Endodermal cell (in vitro differentiated cells): ENCODE results near the gene AGPAT3. TPM values are rescaled to one million over a fixed set of nuclear protein-coding genes. Genes with fewer than 3 reads are reported as not detected.

Source experiments
- DNase-seq: peaks from one replicate; pipeline ENCODE4 v3.0.0-alpha.2; 2017
- H3K27ac ChIP-seq: 2 replicates; pipeline ENCODE4 v1.5.1; 2013; ENCODE audit warnings: mild to moderate bottlenecking, low read depth, low read length, moderate library complexity
- H3K27me3 ChIP-seq: 2 replicates; pipeline ENCODE4 v1.6.1; 2013; ENCODE audit warnings: mild to moderate bottlenecking, low read length, moderate library complexity; ENCODE audit not compliant: insufficient read depth, control insufficient read depth, poor library complexity, severe bottlenecking
- H3K36me3 ChIP-seq: 2 replicates; pipeline ENCODE4 v1.7.0; 2013; ENCODE audit warnings: mild to moderate bottlenecking, low read length, moderate library complexity; ENCODE audit not compliant: control insufficient read depth, insufficient read depth
- H3K4me1 ChIP-seq: one replicate; pipeline ENCODE4 v1.7.0; 2013; ENCODE audit warnings: low read length; ENCODE audit not compliant: control insufficient read depth, insufficient read depth
- H3K4me3 ChIP-seq: 2 replicates; pipeline ENCODE4 v1.5.1; 2013; ENCODE audit warnings: mild to moderate bottlenecking, low read length, moderate library complexity
- H3K9ac ChIP-seq: 2 replicates; pipeline ENCODE4 v1.6.1; 2013; ENCODE audit warnings: mild to moderate bottlenecking, low read length, moderate library complexity; ENCODE audit not compliant: poor library complexity, severe bottlenecking; ENCODE audit errors: extremely low read depth
- H3K9me3 ChIP-seq: 2 replicates; pipeline ENCODE4 v1.6.1; 2013; ENCODE audit warnings: mild to moderate bottlenecking, low read length, moderate library complexity; ENCODE audit not compliant: control insufficient read depth
- H3K27ac Mint-ChIP-seq: 2 replicates; pipeline ENCODE4 v1.8.0; 2020; ENCODE audit warnings: mixed read lengths
- H3K27me3 Mint-ChIP-seq: 2 replicates; pipeline ENCODE4 v1.8.0; 2021; ENCODE audit warnings: mild to moderate bottlenecking, mixed read lengths; ENCODE audit not compliant: insufficient read depth
- H3K36me3 Mint-ChIP-seq: 2 replicates; pipeline ENCODE4 v1.8.0; 2020; ENCODE audit warnings: low read depth, mixed read lengths
- H3K4me1 Mint-ChIP-seq: 2 replicates; pipeline ENCODE4 v1.8.0; 2020; ENCODE audit warnings: mixed read lengths
- H3K4me3 Mint-ChIP-seq: 2 replicates; pipeline ENCODE4 v1.8.0; 2020; ENCODE audit warnings: mild to moderate bottlenecking, moderate library complexity, mixed read lengths
- H3K9me3 Mint-ChIP-seq: 2 replicates; pipeline ENCODE4 v1.8.0; 2020; ENCODE audit warnings: mild to moderate bottlenecking, mixed read lengths
- CTCF ChIP-seq: fragments of 200-600 bp; sonication (generic); conservative IDR thresholded peaks from 2 replicates; pipeline ENCODE4 v1.5.0; 2021; ENCODE audit warnings: antibody characterized with exemption, mild to moderate bottlenecking
- WGBS, 2 experiments: methylation state at CpG; one replicate each; pipeline versions ENCODE4 v1.1.5 to v1.1.7; 2013; ENCODE audit warnings: missing lambda C conversion rate in 2 of 2, mixed read lengths in 1 of 2; ENCODE audit not compliant: insufficient coverage in 1 of 2, insufficient read length in 1 of 2; 5-methylcytosine and 5-hydroxymethylcytosine counted together
- total RNA-seq, 2 donors: library from RNA; stranded (reverse); fragmentation: NEBNext Ultra II Directional in 1 of 2; extraction: Animal tissue kit (Norgen Biotek cat#: 25700) in 1 of 2; gene quantifications; 2 replicates in 1 of 2; 3 replicates in 1 of 2; pipeline ENCODE4 v1.2.1, GENCODE V29; 2021

AGPAT3 gene
- total RNA-seq, 2 donors from 2014 or later = 44.0 to 74.4 TPM

GRCh38 chr21:43851593-43851992 lies 13.4 kb upstream of the AGPAT3 start:
- no peak for DNase-seq
- 84 to 88% methylated on average over 9 to 12 of the region's 12 CpGs for WGBS, 2 experiments
- peaks cover 12% of the 10 kb centered on the region for H3K9me3 Mint-ChIP-seq
- H3K4me1 ChIP-seq = no peaks in the 10 kb centered on the region
- no peak for TF ChIP-seq CTCF
- no peak overlapping the region for H3K4me3 ChIP-seq
- peaks cover 9% of the 10 kb centered on the region for H3K9me3 ChIP-seq
- H3K36me3 Mint-ChIP-seq = no peaks in the 10 kb centered on the region
- no peaks in the 10 kb centered on the region for H3K27me3 ChIP-seq
- H3K27ac ChIP-seq = no peak overlapping the region
- no peak overlapping the region for H3K4me3 Mint-ChIP-seq
- peaks cover 2% of the 10 kb centered on the region for H3K27me3 Mint-ChIP-seq
- no peak overlapping the region for H3K9ac ChIP-seq
- peaks cover 9% of the 10 kb centered on the region for H3K4me1 Mint-ChIP-seq
- H3K36me3 ChIP-seq = no peaks in the 10 kb centered on the region
- no peak overlapping the region for H3K27ac Mint-ChIP-seq

- no peak for DNase-seq
- no peak overlapping the region for H3K9ac ChIP-seq
- H3K27ac Mint-ChIP-seq = no peak overlapping the region
- peaks cover 5% of the 10 kb centered on the region for H3K9me3 ChIP-seq
- peaks cover 9% of the 10 kb centered on the region for H3K4me1 Mint-ChIP-seq
- no peaks in the 10 kb centered on the region for H3K27me3 ChIP-seq
- no peak overlapping the region for H3K27ac ChIP-seq
- H3K27me3 Mint-ChIP-seq = no peaks in the 10 kb centered on the region
- H3K4me1 ChIP-seq = no peaks in the 10 kb centered on the region
- H3K4me3 ChIP-seq = no peak overlapping the region
- no peak for TF ChIP-seq CTCF
- peaks cover 7% of the 10 kb centered on the region for H3K9me3 Mint-ChIP-seq
- no peaks in the 10 kb centered on the region for H3K36me3 ChIP-seq
- no peak overlapping the region for H3K4me3 Mint-ChIP-seq
- 90 to 94% methylated on average over 28 to 34 of the region's 34 CpGs for WGBS, 2 experiments
- H3K36me3 Mint-ChIP-seq = no peaks in the 10 kb centered on the region
Measured at GRCh38 chr21:43853851-43854772, 10.9 kb upstream of the AGPAT3 start.

- no peaks in the 10 kb centered on the region for H3K27me3 Mint-ChIP-seq
- H3K27ac ChIP-seq = no peak overlapping the region
- H3K27me3 ChIP-seq = no peaks in the 10 kb centered on the region
- H3K9me3 Mint-ChIP-seq = peaks cover 7% of the 10 kb centered on the region
- H3K36me3 Mint-ChIP-seq = no peaks in the 10 kb centered on the region
- H3K9me3 ChIP-seq = peaks cover 5% of the 10 kb centered on the region
- TF ChIP-seq CTCF = no peak
- no peak overlapping the region for H3K4me3 ChIP-seq
- no peak overlapping the region for H3K9ac ChIP-seq
- H3K4me1 Mint-ChIP-seq = peaks cover 10% of the 10 kb centered on the region
- H3K36me3 ChIP-seq = no peaks in the 10 kb centered on the region
- no peak overlapping the region for H3K4me3 Mint-ChIP-seq
- 86 to 93% methylated on average over 18 to 26 of the region's 26 CpGs for WGBS, 2 experiments
- no peak overlapping the region for H3K27ac Mint-ChIP-seq
- no peak for DNase-seq
- no peaks in the 10 kb centered on the region for H3K4me1 ChIP-seq
Measured at GRCh38 chr21:43854773-43855633, 10.0 kb upstream of the AGPAT3 start.
